Fibroblast of lung (primary cell): Measurements from ENCODE around the gene KIRREL3. TPM values are rescaled to one million over a fixed set of nuclear protein-coding genes. Genes with fewer than 3 reads are reported as not detected.

ENCODE experiments used
- DNase-seq, 2 donors: peaks; one replicate each; pipeline versions ENCODE4 v3.0.0 to v3.0.0-alpha.2; 2010; ENCODE audit warnings: low read depth in 2 of 2
- H2AFZ ChIP-seq: 2 replicates; pipeline ENCODE4 v1.5.1; 2012; ENCODE audit warnings: low read length, control low read depth, inconsistent platforms
- H3K27ac ChIP-seq: 2 replicates; pipeline ENCODE4 v1.5.1; 2011; ENCODE audit warnings: low read length, control low read depth; ENCODE audit not compliant: insufficient read depth
- H3K27me3 ChIP-seq: 2 replicates; pipeline ENCODE4 v1.5.1; 2011; ENCODE audit warnings: mild to moderate bottlenecking, low read length; ENCODE audit not compliant: control insufficient read depth, insufficient read depth
- H3K36me3 ChIP-seq: 2 replicates; pipeline ENCODE4 v1.5.1; 2011; ENCODE audit warnings: low read length; ENCODE audit not compliant: control insufficient read depth, insufficient read depth
- H3K4me1 ChIP-seq: 2 replicates; pipeline ENCODE4 v1.5.1; 2011; ENCODE audit warnings: low read length; ENCODE audit not compliant: control insufficient read depth, insufficient read depth; ENCODE audit errors: extremely low read depth
- H3K4me2 ChIP-seq: 2 replicates; pipeline ENCODE4 v1.5.1; 2011; ENCODE audit warnings: low read length, control low read depth; ENCODE audit not compliant: insufficient read depth; ENCODE audit errors: extremely low read depth
- H3K4me3 ChIP-seq, 4 experiments: fragments of 200-600 bp in 1 of 4; sonication (generic) in 1 of 4; replicated peaks in 1 of 4; 2 replicates each; pipeline ENCODE4 v1.5.1; 2011 to 2016; ENCODE audit warnings: low read length in 4 of 4, low read depth in 3 of 4, mild to moderate bottlenecking in 3 of 4, control low read depth in 2 of 4, inconsistent platforms in 1 of 4, mixed read lengths in 1 of 4; ENCODE audit not compliant: insufficient read depth in 1 of 4; ENCODE audit errors: control extremely low read depth in 1 of 4
- H3K79me2 ChIP-seq: 2 replicates; pipeline ENCODE4 v1.5.1; 2012; ENCODE audit warnings: mild to moderate bottlenecking, low read length, inconsistent platforms; ENCODE audit not compliant: control insufficient read depth, insufficient read depth
- H3K9ac ChIP-seq: 2 replicates; pipeline ENCODE4 v1.5.1; 2011; ENCODE audit warnings: mild to moderate bottlenecking, low read length, control low read depth; ENCODE audit not compliant: insufficient read depth
- H3K9me3 ChIP-seq: 2 replicates; pipeline ENCODE4 v1.5.1; 2012; ENCODE audit warnings: low read depth, low read length; ENCODE audit not compliant: control insufficient read depth, insufficient read depth
- H4K20me1 ChIP-seq: 2 replicates; pipeline ENCODE4 v1.5.1; 2011; ENCODE audit warnings: low read length; ENCODE audit not compliant: control insufficient read depth, insufficient read depth; ENCODE audit errors: extremely low read depth
- CTCF ChIP-seq, 2 donors: IDR thresholded peaks in 1 of 2; conservative IDR thresholded peaks in 1 of 2; 1 replicate in 1 of 2; 2 replicates in 1 of 2; pipeline ENCODE4 v1.5.1; 2011 to 2012; ENCODE audit warnings: low read length in 2 of 2, control low read depth in 1 of 2, inconsistent platforms in 1 of 2, low read depth in 1 of 2, mild to moderate bottlenecking in 1 of 2
- EZH2 ChIP-seq: IDR thresholded peaks from 2 replicates; pipeline ENCODE4 v1.5.1; 2012; ENCODE audit warnings: low read length, control low read depth, mild to moderate bottlenecking; ENCODE audit errors: missing control alignments
- polyA plus RNA-seq, 2 donors: library from polyadenylated mRNA; depleted of rRNA in 1 of 2; stranded (reverse) in 1 of 2; unstranded in 1 of 2; fragments of >200 nt; gene quantifications; 2 replicates each; pipeline ENCODE4 v1.2.1, GENCODE V29; 2011 to 2012; ENCODE audit warnings: missing spikeins in 1 of 2
- total RNA-seq: library from RNA; depleted of rRNA; stranded (reverse); fragments of >200 nt; gene quantifications from 2 replicates; pipeline ENCODE4 v1.2.1, GENCODE V29; 2014

The KIRREL3 gene
- total and polyA plus RNA-seq, 2 donors (not counting 1 experiment from before 2014, with no cell fraction given), result 2.8 to 6.1 TPM

DNA sequence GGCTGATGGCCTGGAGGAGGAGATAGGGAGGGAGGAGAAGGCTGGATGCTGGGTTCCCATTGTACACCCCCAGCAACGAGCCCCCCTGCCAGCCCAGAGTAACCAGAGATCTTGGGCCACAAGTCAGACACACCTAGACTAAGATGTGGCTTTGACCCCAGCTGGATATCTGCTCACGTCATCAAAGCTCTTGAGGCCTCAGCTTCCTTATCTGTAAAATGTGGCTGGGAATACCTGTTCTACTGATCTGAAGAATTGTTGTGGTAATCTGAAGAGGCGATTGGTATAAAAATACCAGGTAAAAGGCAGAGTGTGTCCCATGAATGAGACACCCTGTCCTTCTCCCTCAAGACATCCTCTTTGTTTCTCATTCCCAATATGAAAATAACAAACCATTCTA, 365.1 kb downstream of the KIRREL3 start:
- Histone ChIP-seq H2AFZ (no peak overlapping the region), H3K9ac (no peak overlapping the region), H3K36me3 (no peaks in the 10 kb centered on the region), H3K4me2 (no peak overlapping the region), H3K27me3 (no peaks in the 10 kb centered on the region), H4K20me1 (no peaks in the 10 kb centered on the region), H3K27ac (no peak overlapping the region), H3K4me1 (peaks cover 7% of the 10 kb centered on the region), H3K4me3 (no peak overlapping the region), H3K79me2 (no peaks in the 10 kb centered on the region), H3K9me3 (no peaks in the 10 kb centered on the region)
- DNase-seq, result no peak
- TF ChIP-seq EZH2, result no peak
- TF ChIP-seq CTCF (conservative IDR thresholded peaks at IDR 0.05 in 1 of 2, IDR thresholded peaks at IDR 0.05 in 1 of 2; ENCODE audit: low read depth in 1 of 2, low read length in 2 of 2), result no peak

- Histone ChIP-seq H3K4me2 (no peak overlapping the region), H3K27ac (no peak overlapping the region), H3K36me3 (no peaks in the 10 kb centered on the region), H4K20me1 (no peaks in the 10 kb centered on the region), H3K9ac (no peak overlapping the region), H3K4me3 (no peak overlapping the region), H3K4me1 (peaks cover 7% of the 10 kb centered on the region), H3K27me3 (no peaks in the 10 kb centered on the region), H3K79me2 (no peaks in the 10 kb centered on the region), H2AFZ (no peak overlapping the region), H3K9me3 (no peaks in the 10 kb centered on the region)
- TF ChIP-seq EZH2 (no peak), CTCF (conservative IDR thresholded peaks at IDR 0.05 in 1 of 2, IDR thresholded peaks at IDR 0.05 in 1 of 2; ENCODE audit: low read depth in 1 of 2, low read length in 2 of 2) (no peak)
- DNase-seq, result no peak
Observed at GRCh38 chr11:126634963-126635362, 365.6 kb downstream of the KIRREL3 start.

- Histone ChIP-seq H4K20me1 (no peaks in the 10 kb centered on the region), H3K79me2 (no peaks in the 10 kb centered on the region), H2AFZ (no peak overlapping the region), H3K27ac (no peak overlapping the region), H3K27me3 (no peaks in the 10 kb centered on the region), H3K4me2 (no peak overlapping the region), H3K4me3 (no peak overlapping the region), H3K36me3 (no peaks in the 10 kb centered on the region), H3K9ac (no peak overlapping the region), H3K9me3 (no peaks in the 10 kb centered on the region), H3K4me1 (peaks cover 13% of the 10 kb centered on the region)
- no peak for DNase-seq
- TF ChIP-seq EZH2 (no peak), CTCF (conservative IDR thresholded peaks at IDR 0.05 in 1 of 2, IDR thresholded peaks at IDR 0.05 in 1 of 2; ENCODE audit: low read depth in 1 of 2, low read length in 2 of 2) (no peak)
Observed at GRCh38 chr11:126633330-126633729, 367.2 kb downstream of the KIRREL3 start.
